Measurements from ENCODE around the gene EPB41L1. TPM values are rescaled to one million over a fixed set of nuclear protein-coding genes. Genes with fewer than 3 reads are reported as not detected.

The EPB41L1 gene
- polyA plus RNA-seq, 4 donors, result 10.5 to 26.5 (median 12.6) TPM

DNA sequence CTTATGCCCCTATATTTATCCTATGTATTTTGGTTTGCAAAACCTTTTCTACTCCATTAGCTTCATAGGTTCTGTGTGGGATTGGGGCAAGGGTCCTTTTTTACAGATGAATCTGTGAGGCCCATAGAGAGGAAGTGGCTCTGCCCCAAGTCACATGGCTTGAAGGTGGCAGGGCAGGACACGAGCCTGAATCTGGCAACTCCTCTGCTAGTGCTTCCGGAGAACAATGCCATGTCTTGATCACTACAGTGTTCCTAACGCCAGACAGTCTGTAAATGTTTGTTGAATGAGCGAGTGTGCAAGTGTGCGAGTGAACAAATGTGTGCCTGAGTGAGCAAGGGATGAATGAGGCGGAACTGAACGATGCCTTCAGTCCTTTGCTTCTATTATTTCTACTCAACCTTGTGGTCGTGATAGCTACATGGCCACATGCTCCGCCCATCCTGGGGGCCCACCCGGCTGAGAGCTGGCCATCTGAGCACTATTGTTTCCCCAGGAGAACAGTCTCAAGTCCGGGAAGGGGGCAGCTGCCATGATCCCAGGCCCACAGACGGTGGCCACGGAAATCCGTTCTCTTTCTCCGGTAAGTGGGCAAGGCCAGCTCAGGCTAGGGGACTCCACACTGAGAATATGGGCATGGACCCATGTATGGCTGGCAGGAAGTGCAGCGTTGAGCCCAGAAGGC lies 64.0 kb downstream of the EPB41L1 start:
- H3K36me3 ChIP-seq (ENCODE audit: control insufficient read depth in 3 of 3, insufficient read depth in 2 of 3, low read depth in 1 of 3, low read length in 3 of 3), result peaks cover 0 to 56% (median 0%) of the 10 kb centered on the region in 3 donors
- no peaks in the 10 kb centered on the region for H3K9me3 ChIP-seq (ENCODE audit: control insufficient read depth in 2 of 2, insufficient read depth in 1 of 2, low read depth in 1 of 2, low read length in 1 of 2)
- WGBS, 3 donors, result 82 to 88% (median 84%) methylated on average over 16 of the region's 16 CpGs
- no peaks in the 10 kb centered on the region for H3K27me3 ChIP-seq (ENCODE audit: control insufficient read depth in 3 of 3, insufficient read depth in 3 of 3, low read length in 3 of 3)
- DNase-seq, result no peak
- no peak overlapping the region for H3K27ac ChIP-seq (ENCODE audit: low read depth in 1 of 3, low read length in 2 of 3)
- FAIRE-seq, result no peak
- no peak overlapping the region for H3K4me3 ChIP-seq (ENCODE audit: low read depth in 1 of 3, low read length in 3 of 3)
- H3K4me1 ChIP-seq (ENCODE audit: control insufficient read depth in 3 of 3, insufficient read depth in 2 of 3, low read depth in 1 of 3, low read length in 2 of 3), result no peaks in the 10 kb centered on the region

DNA sequence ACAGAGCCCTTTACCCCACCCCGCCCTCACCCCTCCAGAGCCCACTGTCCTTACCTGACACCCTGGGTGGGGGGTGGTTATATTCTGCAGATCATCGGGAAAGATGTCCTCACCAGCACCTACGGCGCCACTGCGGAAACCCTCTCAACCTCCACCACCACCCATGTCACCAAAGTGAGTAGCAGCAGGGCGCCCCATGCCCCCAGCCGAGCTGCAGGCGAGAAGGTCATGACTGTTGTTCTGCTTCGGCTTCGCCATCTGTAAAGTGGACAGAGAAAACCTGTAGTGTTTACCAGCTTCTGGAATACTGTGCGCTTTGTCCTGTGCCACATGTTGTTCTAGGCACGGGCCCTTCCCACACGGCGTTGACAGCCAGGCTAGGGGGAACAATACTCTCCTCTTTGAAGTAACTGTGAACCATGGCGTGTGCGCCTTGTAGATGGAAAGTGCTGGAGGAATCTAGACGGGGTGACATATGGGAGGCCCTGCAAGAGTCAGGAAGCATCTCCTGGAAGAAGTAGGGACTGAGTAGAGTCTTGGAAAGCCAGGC lies 65.2 kb downstream of the EPB41L1 start:
- Histone ChIP-seq H3K36me3 (ENCODE audit: control insufficient read depth in 3 of 3, insufficient read depth in 2 of 3, low read depth in 1 of 3, low read length in 3 of 3) (peaks cover 0 to 49% (median 0%) of the 10 kb centered on the region in 3 donors), H3K27me3 (ENCODE audit: control insufficient read depth in 3 of 3, insufficient read depth in 3 of 3, low read length in 3 of 3) (no peaks in the 10 kb centered on the region), H3K27ac (ENCODE audit: low read depth in 1 of 3, low read length in 2 of 3) (no peak overlapping the region), H3K9me3 (ENCODE audit: control insufficient read depth in 2 of 2, insufficient read depth in 1 of 2, low read depth in 1 of 2, low read length in 1 of 2) (no peaks in the 10 kb centered on the region), H3K4me1 (ENCODE audit: control insufficient read depth in 3 of 3, insufficient read depth in 2 of 3, low read depth in 1 of 3, low read length in 2 of 3) (no peaks in the 10 kb centered on the region), H3K4me3 (ENCODE audit: low read depth in 1 of 3, low read length in 3 of 3) (no peak overlapping the region)
- FAIRE-seq, result no peak
- DNase-seq, result no peak
- WGBS, 3 donors, result 94 to 95% (median 95%) methylated on average over 17 of the region's 17 CpGs

DNA sequence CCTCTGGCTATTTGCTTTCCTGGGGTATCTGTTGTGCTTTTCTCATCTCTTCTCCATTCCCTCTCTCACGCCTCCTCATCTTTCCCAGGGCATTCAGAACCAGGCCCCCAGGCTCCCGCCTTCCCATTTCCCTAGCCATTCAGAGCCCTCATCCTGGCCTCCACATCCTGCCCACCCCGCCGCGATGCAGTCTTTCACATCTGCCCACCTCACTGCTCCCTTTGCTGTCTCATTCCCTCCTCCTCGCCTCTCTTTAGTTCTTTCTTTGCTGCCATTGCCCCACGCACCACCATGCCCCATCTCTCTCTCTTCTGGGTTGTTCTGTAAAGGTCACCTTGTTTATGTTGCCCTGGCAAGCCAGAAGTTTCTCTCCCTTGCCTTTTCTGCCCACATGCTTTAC lies 71.1 kb downstream of the EPB41L1 start:
- FAIRE-seq (no peak), DNase-seq (no peak)
- no peaks in the 10 kb centered on the region for H3K27me3 ChIP-seq (ENCODE audit: control insufficient read depth in 3 of 3, insufficient read depth in 3 of 3, low read length in 3 of 3)
- 88 to 94% (median 90%) methylated on average over 7 of the region's 7 CpGs for WGBS, 3 donors
- H3K4me1 ChIP-seq (ENCODE audit: control insufficient read depth in 3 of 3, insufficient read depth in 2 of 3, low read depth in 1 of 3, low read length in 2 of 3), result no peaks in the 10 kb centered on the region
- no peak overlapping the region for H3K4me3 ChIP-seq (ENCODE audit: low read depth in 1 of 3, low read length in 3 of 3)
- H3K27ac ChIP-seq (ENCODE audit: low read depth in 1 of 3, low read length in 2 of 3), result no peak overlapping the region
- no peaks in the 10 kb centered on the region for H3K9me3 ChIP-seq (ENCODE audit: control insufficient read depth in 2 of 2, insufficient read depth in 1 of 2, low read depth in 1 of 2, low read length in 1 of 2)
- H3K36me3 ChIP-seq (ENCODE audit: control insufficient read depth in 3 of 3, insufficient read depth in 2 of 3, low read depth in 1 of 3, low read length in 3 of 3), result peaks cover 0 to 45% (median 0%) of the 10 kb centered on the region in 3 donors

DNA sequence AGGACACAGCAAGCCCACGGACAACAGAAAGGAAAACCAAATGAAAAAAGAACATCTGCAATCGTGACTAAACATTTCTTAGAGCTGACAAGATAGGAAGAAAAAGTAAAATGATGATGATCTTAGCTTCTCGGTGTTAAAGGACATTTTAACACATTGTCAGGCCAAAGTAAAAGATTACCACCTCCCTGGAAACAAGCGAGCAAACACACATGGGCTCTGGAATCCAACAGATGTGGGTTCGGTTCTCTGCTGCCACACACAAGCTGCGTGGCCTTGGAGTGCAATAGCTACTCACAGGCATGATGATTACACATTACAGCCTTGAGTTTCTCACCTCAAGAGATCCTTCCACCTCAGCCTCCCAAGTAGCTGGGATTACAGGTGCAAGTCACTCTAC lies 74.2 kb downstream of the EPB41L1 start:
- no peaks in the 10 kb centered on the region for H3K27me3 ChIP-seq (ENCODE audit: control insufficient read depth in 3 of 3, insufficient read depth in 3 of 3, low read length in 3 of 3)
- no peak for FAIRE-seq
- DNase-seq, result no peak
- H3K27ac ChIP-seq (ENCODE audit: low read depth in 1 of 3, low read length in 2 of 3), result no peak overlapping the region
- no peak overlapping the region for H3K4me3 ChIP-seq (ENCODE audit: low read depth in 1 of 3, low read length in 3 of 3)
- WGBS, 3 donors, result 80 to 86% (median 81%) methylated on average over 6 of the region's 6 CpGs
- no peaks in the 10 kb centered on the region for H3K9me3 ChIP-seq (ENCODE audit: control insufficient read depth in 2 of 2, insufficient read depth in 1 of 2, low read depth in 1 of 2, low read length in 1 of 2)
- H3K36me3 ChIP-seq (ENCODE audit: control insufficient read depth in 3 of 3, insufficient read depth in 2 of 3, low read depth in 1 of 3, low read length in 3 of 3), result peaks cover 0 to 30% (median 0%) of the 10 kb centered on the region in 3 donors
- no peaks in the 10 kb centered on the region for H3K4me1 ChIP-seq (ENCODE audit: control insufficient read depth in 3 of 3, insufficient read depth in 2 of 3, low read depth in 1 of 3, low read length in 2 of 3)

DNA sequence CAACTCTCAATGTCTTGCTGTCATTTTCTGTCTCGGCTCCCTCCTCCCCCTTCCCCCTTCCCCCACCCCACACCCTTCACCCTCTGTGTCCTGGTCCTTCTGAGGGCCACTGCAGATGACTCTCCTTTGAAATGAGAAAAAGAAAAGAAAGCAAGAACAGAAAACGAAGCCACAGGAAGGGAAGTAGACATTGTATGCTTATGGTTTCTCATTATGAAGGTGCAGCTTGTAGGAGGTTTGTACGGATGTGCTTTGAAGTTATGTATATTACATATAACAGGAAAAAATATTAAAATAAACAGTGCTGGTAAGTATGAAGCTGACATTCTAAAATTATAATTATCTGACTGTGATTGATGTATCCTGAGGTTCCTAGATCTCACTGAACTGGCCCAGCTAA lies 75.5 kb downstream of the EPB41L1 start:
- H3K36me3 ChIP-seq (ENCODE audit: control insufficient read depth in 3 of 3, insufficient read depth in 2 of 3, low read depth in 1 of 3, low read length in 3 of 3), result peaks cover 0 to 29% (median 0%) of the 10 kb centered on the region in 3 donors

DNA sequence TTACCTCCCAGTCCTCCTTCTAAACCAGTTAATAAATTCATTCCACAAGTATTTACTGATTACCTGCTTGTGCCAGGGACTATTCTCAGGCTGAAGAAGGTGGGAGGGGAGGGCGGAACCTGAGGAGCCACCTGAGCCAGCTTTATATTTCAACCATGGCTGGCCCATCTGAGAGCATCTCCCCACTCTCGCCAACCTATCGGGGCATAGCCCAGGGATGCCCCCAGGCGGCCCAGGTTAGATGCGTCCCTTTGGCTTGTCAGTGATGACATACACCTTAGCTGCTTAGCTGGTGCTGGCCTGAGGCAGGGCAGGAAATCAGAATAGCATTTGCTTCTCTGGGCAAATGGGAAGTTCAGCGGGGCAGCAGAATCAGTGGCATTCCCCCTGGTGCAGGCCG lies 76.8 kb downstream of the EPB41L1 start:
- Histone ChIP-seq H3K27ac (ENCODE audit: low read depth in 1 of 3, low read length in 2 of 3) (no peak overlapping the region), H3K27me3 (ENCODE audit: control insufficient read depth in 3 of 3, insufficient read depth in 3 of 3, low read length in 3 of 3) (no peaks in the 10 kb centered on the region), H3K4me3 (ENCODE audit: low read depth in 1 of 3, low read length in 3 of 3) (no peak overlapping the region), H3K36me3 (ENCODE audit: control insufficient read depth in 3 of 3, insufficient read depth in 2 of 3, low read depth in 1 of 3, low read length in 3 of 3) (peaks cover 0 to 21% (median 0%) of the 10 kb centered on the region in 3 donors), H3K4me1 (ENCODE audit: control insufficient read depth in 3 of 3, insufficient read depth in 2 of 3, low read depth in 1 of 3, low read length in 2 of 3) (no peaks in the 10 kb centered on the region), H3K9me3 (ENCODE audit: control insufficient read depth in 2 of 2, insufficient read depth in 1 of 2, low read depth in 1 of 2, low read length in 1 of 2) (no peaks in the 10 kb centered on the region)
- DNase-seq (no peak), FAIRE-seq (no peak)
- 92 to 96% (median 92%) methylated on average over 7 of the region's 7 CpGs for WGBS, 3 donors

More for the DNA sequence above, 75.5 kb downstream of the EPB41L1 start:
- Histone ChIP-seq H3K4me1 (ENCODE audit: control insufficient read depth in 3 of 3, insufficient read depth in 2 of 3, low read depth in 1 of 3, low read length in 2 of 3) (no peaks in the 10 kb centered on the region), H3K27me3 (ENCODE audit: control insufficient read depth in 3 of 3, insufficient read depth in 3 of 3, low read length in 3 of 3) (no peaks in the 10 kb centered on the region), H3K27ac (ENCODE audit: low read depth in 1 of 3, low read length in 2 of 3) (no peak overlapping the region), H3K4me3 (ENCODE audit: low read depth in 1 of 3, low read length in 3 of 3) (no peak overlapping the region), H3K9me3 (ENCODE audit: control insufficient read depth in 2 of 2, insufficient read depth in 1 of 2, low read depth in 1 of 2, low read length in 1 of 2) (no peaks in the 10 kb centered on the region)
- DNase-seq (no peak), FAIRE-seq (no peak)
- WGBS, 3 donors, result 52 to 72% (median 58%) methylated on average over 3 of the region's 3 CpGs

DNA sequence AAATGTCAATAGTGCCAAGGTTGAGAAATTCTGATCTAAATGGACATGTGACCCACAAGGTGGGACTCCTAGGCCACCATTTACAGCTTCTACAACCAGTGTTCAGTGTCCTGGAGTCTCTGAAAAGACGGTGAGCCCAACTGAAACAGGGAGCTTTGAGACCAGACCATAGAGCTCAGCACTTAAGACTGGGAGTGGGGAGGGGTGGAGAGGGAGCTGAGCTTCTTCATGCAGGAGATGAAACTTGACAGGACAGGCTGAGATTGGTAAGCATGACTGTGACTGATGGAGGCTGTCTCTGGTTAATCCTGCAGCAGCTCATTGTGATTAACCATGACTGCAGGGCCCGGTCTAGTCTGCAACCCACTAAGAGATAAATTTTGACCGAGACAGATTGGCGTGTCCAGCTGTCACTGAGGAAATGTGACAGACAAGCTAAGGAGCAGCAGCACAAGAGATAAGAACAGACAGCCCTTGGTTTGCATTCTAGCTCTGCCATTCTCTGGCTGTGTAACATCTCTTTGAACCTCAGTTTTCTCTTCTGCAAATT lies 80.3 kb downstream of the EPB41L1 start:
- DNase-seq (no peak), FAIRE-seq (no peak)
- H3K9me3 ChIP-seq (ENCODE audit: control insufficient read depth in 2 of 2, insufficient read depth in 1 of 2, low read depth in 1 of 2, low read length in 1 of 2), result no peaks in the 10 kb centered on the region
- no peak overlapping the region for H3K4me3 ChIP-seq (ENCODE audit: low read depth in 1 of 3, low read length in 3 of 3)
- 74 to 86% (median 81%) methylated on average over 4 of the region's 4 CpGs for WGBS, 3 donors
- H3K36me3 ChIP-seq (ENCODE audit: control insufficient read depth in 3 of 3, insufficient read depth in 2 of 3, low read depth in 1 of 3, low read length in 3 of 3), result peaks cover 0 to 7% (median 7%) of the 10 kb centered on the region in 3 donors
- no peak overlapping the region for H3K27ac ChIP-seq (ENCODE audit: low read depth in 1 of 3, low read length in 2 of 3)
- peaks cover 0 to 4% (median 0%) of the 10 kb centered on the region in 3 donors for H3K4me1 ChIP-seq (ENCODE audit: control insufficient read depth in 3 of 3, insufficient read depth in 2 of 3, low read depth in 1 of 3, low read length in 2 of 3)
- H3K27me3 ChIP-seq (ENCODE audit: control insufficient read depth in 3 of 3, insufficient read depth in 3 of 3, low read length in 3 of 3), result no peaks in the 10 kb centered on the region

DNA sequence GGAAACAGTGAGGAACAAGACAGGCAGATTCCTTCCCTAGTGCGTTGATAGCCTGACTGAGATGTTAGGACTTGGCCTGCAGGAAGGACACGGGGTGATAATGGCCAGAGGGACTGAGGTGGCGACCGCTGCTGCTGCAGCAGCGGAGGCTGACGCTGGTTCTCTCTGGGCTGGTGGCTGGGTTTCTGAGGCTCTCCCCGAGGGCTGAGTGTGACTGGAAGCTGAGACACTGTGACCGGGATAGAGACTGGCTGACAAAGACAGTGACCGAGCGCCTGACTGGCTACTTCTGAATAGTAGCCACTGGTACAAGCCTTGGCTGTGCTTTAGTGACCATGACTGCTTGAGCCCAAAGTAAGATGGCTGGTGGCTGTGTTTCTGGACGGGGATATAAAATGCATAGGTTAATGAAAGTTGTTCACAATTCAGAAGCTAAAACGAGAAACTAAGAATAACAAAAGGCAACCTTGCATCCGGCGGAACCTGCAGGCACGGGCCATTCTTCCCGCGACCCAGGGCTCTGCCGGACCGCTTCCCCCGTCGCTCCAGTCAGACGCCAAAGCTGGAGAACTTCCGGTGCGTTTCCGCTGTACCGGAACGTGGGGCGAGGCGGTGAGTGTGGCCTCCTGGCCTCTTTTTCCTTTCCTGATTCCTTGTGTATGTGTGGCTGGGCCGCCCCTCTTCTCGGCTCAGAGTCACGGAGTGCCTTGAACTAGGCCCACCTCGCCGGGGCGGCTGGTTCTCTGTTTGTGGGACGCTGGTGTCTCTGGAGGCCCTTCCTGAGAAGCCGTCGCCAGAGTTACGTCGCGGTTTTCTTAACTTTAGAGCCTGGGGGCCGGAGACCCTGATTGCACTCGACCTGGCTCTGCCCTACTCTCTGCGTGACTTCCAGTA lies 81.6 kb downstream of the EPB41L1 start, which contains the start of gene AAR2:
Gene AAR2 (plus strand): TSS at position 587 of the 894 bp plus-strand sequence. CDS start 3,391 bp downstream, outside the sequence.
- peaks cover 0 to 4% (median 0%) of the 10 kb centered on the region in 3 donors for H3K4me1 ChIP-seq (ENCODE audit: control insufficient read depth in 3 of 3, insufficient read depth in 2 of 3, low read depth in 1 of 3, low read length in 2 of 3)
- DNase-seq, result peak; percentile 88 to 90
- FAIRE-seq, result no peak
- 13 to 15% (median 15%) methylated on average over 42 to 44 of the region's 44 CpGs for WGBS, 3 donors
- H3K9me3 ChIP-seq (ENCODE audit: control insufficient read depth in 2 of 2, insufficient read depth in 1 of 2, low read depth in 1 of 2, low read length in 1 of 2), result no peaks in the 10 kb centered on the region
- H3K27me3 ChIP-seq (ENCODE audit: control insufficient read depth in 3 of 3, insufficient read depth in 3 of 3, low read length in 3 of 3), result no peaks in the 10 kb centered on the region
- peak within 1 kb of the TSS; percentile 38 to 86 (median 78) for H3K27ac ChIP-seq (ENCODE audit: low read depth in 1 of 3, low read length in 2 of 3)
- H3K36me3 ChIP-seq (ENCODE audit: control insufficient read depth in 3 of 3, insufficient read depth in 2 of 3, low read depth in 1 of 3, low read length in 3 of 3), result peaks cover 6 to 13% (median 13%) of the 10 kb centered on the region in 3 donors
- H3K4me3 ChIP-seq (ENCODE audit: low read depth in 1 of 3, low read length in 3 of 3), result peak within 1 kb of the TSS; percentile 75 to 95 (median 86)
